GM12878 (cell line): ENCODE data around the gene MED22. TPM values are rescaled to one million over a fixed set of nuclear protein-coding genes. Genes with fewer than 3 reads are reported as not detected.

Experiments used
- ATAC-seq: fragments of 200-7000 bp; cut with Tn5 transposase; 3 replicates; pipeline ENCODE4 v1.9.1; 2020; ENCODE audit warnings: mild to moderate bottlenecking, moderate library complexity
- BruUV-seq: library from RNA; stranded (reverse); fragments of 400-500 nt; replicated peaks from 2 replicates; lab custom pipeline; 2021; lab: Mats Ljungman, UMichigan
- CTCF ChIA-PET: fragments of 300-600 bp; sonication (Branson Sonifier 250); formaldehyde crosslinking; extraction: SDS; loops from one replicate; lab custom pipeline; 2021; ENCODE audit warnings: inconsistent platforms; lab: Yijun Ruan, JAX
- POLR2A ChIA-PET: fragments of 350-600 bp; formaldehyde crosslinking; extraction: SDS; loops from one replicate; lab custom pipeline; 2021; ENCODE audit warnings: inconsistent platforms; lab: Charles Lee
- RAD21 ChIA-PET: fragments of 300-600 bp; sonication (Branson Sonifier 250); formaldehyde crosslinking; loops from one replicate; lab custom pipeline; 2023; ENCODE audit warnings: antibody characterized with exemption; ENCODE audit not compliant: unreplicated experiment; lab: Charles Lee
- SMC1A ChIA-PET: fragments of 300-600 bp; sonication (Branson Sonifier 250); formaldehyde crosslinking; loops from one replicate; lab custom pipeline; 2023; ENCODE audit not compliant: unreplicated experiment, uncharacterized antibody; lab: Charles Lee
- DNase-seq: peaks from one replicate; pipeline ENCODE4 v3.0.0-alpha.2; 2011; ENCODE audit warnings: low read depth, low spot score
- FAIRE-seq: peaks from 3 replicates; lab custom pipeline; 2011; peaks lifted over from hg19 to GRCh38; lab: Jason Lieb, UNC
- H2AFZ ChIP-seq: 2 replicates; pipeline ENCODE4 v1.6.0; 2011; ENCODE audit warnings: low read depth, low read length, control low read depth; ENCODE audit not compliant: control insufficient read depth
- H3K27ac ChIP-seq: 2 replicates; pipeline ENCODE4 v1.5.1; 2011; ENCODE audit warnings: control low read depth; ENCODE audit not compliant: control insufficient read depth, insufficient read depth
- H3K27me3 ChIP-seq, 2 experiments: replicated peaks in 1 of 2; 2 replicates each; pipeline versions ENCODE4 v1.6.0 to v1.6.1; 2011; ENCODE audit warnings: low read length in 1 of 2; ENCODE audit not compliant: control insufficient read depth in 2 of 2, insufficient read depth in 2 of 2
- H3K36me3 ChIP-seq, 2 experiments: 2 replicates each; pipeline ENCODE4 v1.5.1; 2011; ENCODE audit warnings: low read length in 1 of 2; ENCODE audit not compliant: control insufficient read depth in 2 of 2, insufficient read depth in 2 of 2
- H3K4me1 ChIP-seq: 2 replicates; pipeline ENCODE4 v1.6.1; 2011; ENCODE audit warnings: mild to moderate bottlenecking, low read length, moderate library complexity, mixed read lengths; ENCODE audit not compliant: control insufficient read depth, insufficient read depth
- H3K4me2 ChIP-seq: 2 replicates; pipeline ENCODE4 v1.6.0; 2011; ENCODE audit warnings: control low read depth; ENCODE audit not compliant: control insufficient read depth, insufficient read depth
- H3K4me3 ChIP-seq: fragments of 200-600 bp; sonication (generic); 2 replicates; pipeline ENCODE4 v1.5.1; 2016
- H3K79me2 ChIP-seq: 2 replicates; pipeline ENCODE4 v1.6.0; 2011; ENCODE audit warnings: low read length; ENCODE audit not compliant: control insufficient read depth, insufficient read depth
- H3K9ac ChIP-seq: 2 replicates; pipeline ENCODE4 v1.8.0; 2011; ENCODE audit warnings: low read length, control low read depth, mixed read lengths; ENCODE audit not compliant: control insufficient read depth, insufficient read depth
- H3K9me3 ChIP-seq: replicated peaks from 3 replicates; pipeline ENCODE4 v1.5.1; 2011; ENCODE audit warnings: mild to moderate bottlenecking, low read length; ENCODE audit not compliant: control insufficient read depth, insufficient read depth
- H4K20me1 ChIP-seq: 2 replicates; pipeline ENCODE4 v1.6.0; 2011; ENCODE audit not compliant: control insufficient read depth, insufficient read depth
- CBX3 ChIP-seq: fragments of 200-600 bp; sonication (generic); IDR thresholded peaks from 2 replicates; pipeline ENCODE4 v1.6.1; 2016; ENCODE audit warnings: low read depth, borderline replicate concordance
- IRF4 ChIP-seq: IDR thresholded peaks from 2 replicates; pipeline ENCODE4 v1.6.1; 2011; ENCODE audit warnings: low read depth, low read length
- POLR2A ChIP-seq: IDR thresholded peaks from 2 replicates; pipeline ENCODE4 v1.6.1; 2011; ENCODE audit warnings: low read depth, mild to moderate bottlenecking, low read length
- POLR2AphosphoS5 ChIP-seq: IDR thresholded peaks from 2 replicates; pipeline ENCODE4 v1.6.1; 2011; ENCODE audit warnings: mild to moderate bottlenecking, low read length, inconsistent platforms
- STAT1 ChIP-seq: fragments of 450-650 bp; conservative IDR thresholded peaks from 2 replicates; pipeline ENCODE4 v1.6.1; 2014; ENCODE audit warnings: antibody characterized with exemption, mild to moderate bottlenecking
- TARDBP ChIP-seq: IDR thresholded peaks from 2 replicates; pipeline ENCODE4 v1.6.1; 2016; ENCODE audit warnings: borderline replicate concordance
- TBL1XR1 ChIP-seq: IDR thresholded peaks from 2 replicates; pipeline ENCODE4 v1.6.1; 2012; ENCODE audit warnings: low read depth, low read length, improper control_type of control experiment
- TCF3 ChIP-seq: IDR thresholded peaks from 2 replicates; pipeline ENCODE4 v1.6.1; 2012; ENCODE audit warnings: low read depth, mild to moderate bottlenecking, low read length, borderline replicate concordance; ENCODE audit not compliant: insufficient read depth
- WGBS: methylation state at CpG from one replicate; pipeline ENCODE4 v1.1.6; 2016; ENCODE audit warnings: low lambda C conversion rate; ENCODE audit not compliant: insufficient replicate concordance, insufficient coverage; ENCODE audit errors: missing lambda C conversion rate; 5-methylcytosine and 5-hydroxymethylcytosine counted together
- in situ Hi-C: fragments of 300-500 bp; cut with MboI; formaldehyde crosslinking; loops from 9 replicates; pipeline ENCODE4 v1.14.3; 2018; ENCODE audit warnings: mixed read lengths
- intact Hi-C: fragments of 100-400 bp; cut with micrococcal nuclease; formaldehyde crosslinking; loops from one replicate; pipeline ENCODE4 v1.14.2; 2022; ENCODE audit not compliant: unreplicated experiment
- polyA plus RNA-seq, 11 experiments: library from polyadenylated mRNA; depleted of rRNA in 4 of 11; unstranded in 6 of 11; stranded (reverse) in 5 of 11; fragments of >200 nt; fragmentation: Nextera tagmentation in 4 of 11; fragmentation: Illumina TruSeq in 1 of 11; extraction: Ambion mirVana in 4 of 11; extraction: Trizol in 1 of 11; gene quantifications; 1 replicate in 1 of 11; 2 replicates in 10 of 11; pipeline versions ENCODE4 v1.2.1 to v1.2.3, GENCODE V29; 2011 to 2016; ENCODE audit warnings: inconsistent platforms in 2 of 11, missing spikeins in 2 of 11, low read depth in 1 of 11
- total RNA-seq, 4 experiments: library from RNA; depleted of rRNA in 3 of 4; stranded (reverse); fragments of >200 nt in 3 of 4; fragmentation: Illumina TruSeq in 1 of 4; extraction: Trizol in 1 of 4; gene quantifications; 2 replicates each; pipeline versions ENCODE4 v1.2.1 to v1.2.3, GENCODE V29; 2013 to 2021

The MED22 gene
- total and polyA plus RNA-seq, 10 of the 15 experiments (the other 5 are each of a cell fraction or from before 2014, with no cell fraction given) = 1.4 to 42.1 (median 24.6) TPM

- H3K4me1 ChIP-seq = no peaks in the 10 kb centered on the region; the same call in none of the 2 replicates
- H3K36me3 ChIP-seq = peaks cover 42 to 53% of the 10 kb centered on the region in 2 experiments
- RAD21 ChIA-PET = no interaction called here
- H3K27ac ChIP-seq = no peak overlapping the region
- no peaks in the 10 kb centered on the region for H3K27me3 ChIP-seq
- no peak overlapping the region for H3K4me3 ChIP-seq
- no peaks in the 10 kb centered on the region for H3K9me3 ChIP-seq
- WGBS = 98% methylated on average over 15 of the region's 15 CpGs
- FAIRE-seq (no peak), ATAC-seq (no peak), DNase-seq (no peak)
- no peak overlapping the region for H2AFZ ChIP-seq
- no peak overlapping the region for H3K4me2 ChIP-seq
- TF ChIP-seq CBX3 (no peak), TBL1XR1 (no peak), POLR2AphosphoS5 (peak; percentile 70; the same call in 1 of the 2 replicates), STAT1 (no peak), IRF4 (no peak), TCF3 (no peak)
- in situ Hi-C loops (no loop called here), intact Hi-C loops (no loop called here)
- H3K79me2 ChIP-seq = peaks cover 9% of the 10 kb centered on the region
- BruUV-seq = TSS peak; percentile 40
- H4K20me1 ChIP-seq = peaks cover 10% of the 10 kb centered on the region; the same call in 1 of the 2 replicates
- POLR2A ChIA-PET = no interaction called here
- CTCF ChIA-PET = interaction anchor here (0.6 to 1.6 kb wide), 3 partner anchors 9 to 177 kb away, joined by 3 to 6 read pairs (median 3); no protein-coding TSS in a partner anchor
- SMC1A ChIA-PET = no interaction called here
- H3K9ac ChIP-seq = no peak overlapping the region
These were observed 14.6 kb upstream of the MED22 start for GRCh38 chr9:133362359-133363044.

DNA sequence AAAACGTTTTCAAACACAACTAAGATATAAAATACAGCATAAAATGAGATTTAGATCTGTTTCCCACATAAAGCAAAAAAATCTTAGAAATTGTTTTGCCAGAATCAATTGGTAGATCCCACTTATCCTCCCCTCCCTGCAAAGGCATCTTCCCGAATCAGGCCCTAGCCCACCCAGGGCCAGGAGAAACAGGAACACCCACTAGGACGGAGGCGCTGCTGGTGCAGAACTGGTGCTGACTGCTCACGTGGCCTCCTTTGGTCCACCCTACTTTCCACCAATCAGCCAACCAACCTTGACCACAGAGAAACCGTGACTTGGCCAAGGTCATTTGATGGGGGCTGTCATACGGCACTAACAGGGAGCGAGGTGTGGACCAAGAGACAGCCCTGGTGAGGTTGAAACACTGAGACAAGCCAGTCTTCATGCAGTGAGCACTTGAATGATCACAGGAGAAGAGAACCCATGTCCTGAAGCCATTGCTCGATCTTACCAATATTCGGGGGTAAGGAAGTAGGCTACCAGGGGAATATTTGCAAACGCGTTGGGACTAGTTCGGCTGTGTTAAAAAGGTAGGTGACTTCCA lies 13.7 kb upstream of the MED22 start:
- Histone ChIP-seq H4K20me1 (peaks cover 6% of the 10 kb centered on the region; the same call in 1 of the 2 replicates), H3K79me2 (peaks cover 11% of the 10 kb centered on the region), H3K4me1 (no peaks in the 10 kb centered on the region; the same call in none of the 2 replicates), H3K4me2 (no peak overlapping the region), H3K27ac (no peak overlapping the region), H3K9me3 (no peaks in the 10 kb centered on the region), H2AFZ (no peak overlapping the region), H3K27me3 (no peaks in the 10 kb centered on the region), H3K36me3 (peaks cover 33 to 47% of the 10 kb centered on the region in 2 experiments), H3K4me3 (no peak overlapping the region), H3K9ac (no peak overlapping the region)
- 0 out of 2 replicates have a peak, but pooled peaks have one; percentile 15 for TF ChIP-seq POLR2AphosphoS5
- TF ChIP-seq CBX3 = no peak
- peak; percentile 64 for TF ChIP-seq POLR2A
- TF ChIP-seq TARDBP = no peak
- ATAC-seq (no peak), FAIRE-seq (no peak), DNase-seq (no peak)
- ChIA-PET RAD21 (no interaction called here), CTCF (no interaction called here), SMC1A (no interaction called here), POLR2A (interaction anchor here (0.9 kb wide), 1 partner anchor 13 kb away, joined by 5 read pairs; no protein-coding TSS in a partner anchor)
- BruUV-seq = no TSS peak
- in situ Hi-C loops (no loop called here), intact Hi-C loops (no loop called here)
- WGBS = 83% methylated on average over 13 of the region's 13 CpGs
